ENCODE results near the gene SHISA2.

GRCh38 chr13:26058704-26059103 is 6.9 kb upstream of the SHISA2 start:
- TF ChIP-seq CTCF (IDR thresholded peaks at IDR 0.05) (no peak), POLR2AphosphoS5 (IDR thresholded peaks at IDR 0.05) (no peak)

Measured in suprapubic skin (tissue), 3 donors.